Measurements from ENCODE around the gene MYBPHL.

GRCh38 chr1:109282497-109282951 lies 24.3 kb downstream of the MYBPHL start:
- no peak for TF ChIP-seq CTCF (IDR thresholded peaks at IDR 0.05; ENCODE audit: poor library complexity)
- no peak for TF ChIP-seq EZH2 (IDR thresholded peaks at IDR 0.05; ENCODE audit: borderline replicate concordance)

Data from hepatocyte (in vitro differentiated cells).